DND-41 (cell line): ENCODE data around the gene MYDGF.

Source experiments
- EZH2 ChIP-seq: IDR thresholded peaks from 3 replicates; pipeline ENCODE4 v1.6.1; 2012; ENCODE audit warnings: borderline replicate concordance, low read depth, mild to moderate bottlenecking, moderate library complexity, low read length, inconsistent platforms; ENCODE audit not compliant: severe bottlenecking
- TF ChIP-seq, protein P1 (sequence below): IDR thresholded peaks from 2 replicates; pipeline ENCODE4 v1.5.1; 2012; ENCODE audit warnings: borderline replicate concordance, low read length, moderate library complexity, mild to moderate bottlenecking; ENCODE audit not compliant: poor library complexity, severe bottlenecking; ENCODE audit errors: extremely low read depth

DNA sequence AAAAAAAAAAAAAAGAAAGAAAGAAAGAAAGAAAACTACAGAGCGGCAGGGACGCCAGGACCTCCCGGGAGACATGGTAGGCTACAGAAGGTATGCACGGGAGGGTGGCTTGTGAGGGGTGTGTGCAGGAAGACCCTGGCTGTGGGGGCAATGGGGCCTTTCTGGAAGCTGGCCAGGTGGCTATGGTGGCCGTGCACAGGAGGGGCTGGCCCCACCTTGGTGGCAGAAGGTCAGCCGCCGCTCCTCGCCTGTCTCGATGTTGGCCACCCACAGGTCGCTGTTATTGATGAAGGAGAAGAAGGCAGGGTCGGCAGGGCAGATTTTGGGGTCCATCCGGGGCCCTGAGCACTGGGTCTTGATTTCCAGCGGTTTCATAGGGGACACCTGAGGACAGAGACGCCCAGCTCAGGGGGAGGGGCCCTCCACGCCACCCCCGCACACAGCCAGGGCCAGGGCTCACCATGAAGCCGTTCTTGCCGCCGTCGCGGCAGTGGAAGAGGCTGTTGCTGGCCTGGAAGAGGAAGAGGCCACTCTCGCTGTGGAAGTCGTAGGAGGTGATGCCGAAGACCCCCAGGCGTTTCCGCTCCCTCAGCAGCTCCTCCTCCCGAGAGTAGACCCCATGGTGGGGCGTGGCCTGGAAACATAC, 33.7 kb upstream of the MYDGF start:
- TF ChIP-seq, protein P1, sequence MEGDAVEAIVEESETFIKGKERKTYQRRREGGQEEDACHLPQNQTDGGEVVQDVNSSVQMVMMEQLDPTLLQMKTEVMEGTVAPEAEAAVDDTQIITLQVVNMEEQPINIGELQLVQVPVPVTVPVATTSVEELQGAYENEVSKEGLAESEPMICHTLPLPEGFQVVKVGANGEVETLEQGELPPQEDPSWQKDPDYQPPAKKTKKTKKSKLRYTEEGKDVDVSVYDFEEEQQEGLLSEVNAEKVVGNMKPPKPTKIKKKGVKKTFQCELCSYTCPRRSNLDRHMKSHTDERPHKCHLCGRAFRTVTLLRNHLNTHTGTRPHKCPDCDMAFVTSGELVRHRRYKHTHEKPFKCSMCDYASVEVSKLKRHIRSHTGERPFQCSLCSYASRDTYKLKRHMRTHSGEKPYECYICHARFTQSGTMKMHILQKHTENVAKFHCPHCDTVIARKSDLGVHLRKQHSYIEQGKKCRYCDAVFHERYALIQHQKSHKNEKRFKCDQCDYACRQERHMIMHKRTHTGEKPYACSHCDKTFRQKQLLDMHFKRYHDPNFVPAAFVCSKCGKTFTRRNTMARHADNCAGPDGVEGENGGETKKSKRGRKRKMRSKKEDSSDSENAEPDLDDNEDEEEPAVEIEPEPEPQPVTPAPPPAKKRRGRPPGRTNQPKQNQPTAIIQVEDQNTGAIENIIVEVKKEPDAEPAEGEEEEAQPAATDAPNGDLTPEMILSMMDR, result no peak
- no peak for TF ChIP-seq EZH2
